GM23338 (cell line): ENCODE results near the gene S100A5. TPM values are rescaled to one million over a fixed set of nuclear protein-coding genes. Genes with fewer than 3 reads are reported as not detected.

ENCODE experiments used
- ATAC-seq: fragments of 200-7000 bp; cut with Tn5 transposase; 3 replicates; pipeline ENCODE4 v1.9.1; 2020
- DNase-seq: peaks from one replicate; pipeline ENCODE4 v3.0.0-alpha.2; 2015; ENCODE audit warnings: low spot score
- H2AFZ ChIP-seq: fragments of 200-600 bp; sonication (generic); 2 replicates; pipeline ENCODE4 v1.8.0; 2016; ENCODE audit warnings: antibody characterized with exemption, mild to moderate bottlenecking, moderate library complexity
- H3F3A ChIP-seq: fragments of 200-600 bp; sonication (generic); replicated peaks from 2 replicates; pipeline ENCODE4 v1.8.0; 2017; ENCODE audit warnings: antibody characterized with exemption, mixed run types, low read depth
- H3K27ac ChIP-seq: fragments of 200-600 bp; sonication (generic); 2 replicates; pipeline ENCODE4 v1.6.1; 2016; ENCODE audit warnings: low read depth
- H3K27me3 ChIP-seq: fragments of 200-600 bp; sonication (generic); 2 replicates; pipeline ENCODE4 v1.8.0; 2016; ENCODE audit warnings: mild to moderate bottlenecking, mixed run types, moderate library complexity; ENCODE audit not compliant: insufficient read depth
- H3K36me3 ChIP-seq: fragments of 200-600 bp; sonication (generic); 2 replicates; pipeline ENCODE4 v1.8.0; 2016; ENCODE audit warnings: mild to moderate bottlenecking; ENCODE audit not compliant: insufficient read depth
- H3K4me1 ChIP-seq: fragments of 200-600 bp; sonication (generic); 2 replicates; pipeline ENCODE4 v1.8.0; 2016; ENCODE audit warnings: mild to moderate bottlenecking, moderate library complexity; ENCODE audit not compliant: insufficient read depth
- H3K4me2 ChIP-seq: fragments of 200-600 bp; sonication (generic); 2 replicates; pipeline ENCODE4 v1.7.1; 2017; ENCODE audit warnings: mixed run types
- H3K4me3 ChIP-seq: fragments of 200-600 bp; sonication (generic); 2 replicates; pipeline ENCODE4 v1.6.1; 2016; ENCODE audit warnings: mixed run types
- H3K79me2 ChIP-seq: fragments of 200-600 bp; sonication (generic); replicated peaks from 2 replicates; pipeline ENCODE4 v1.8.0; 2017; ENCODE audit warnings: mild to moderate bottlenecking; ENCODE audit not compliant: insufficient read depth
- H3K9me2 ChIP-seq: fragments of 200-600 bp; sonication (generic); 2 replicates; pipeline ENCODE4 v1.8.0; 2017; ENCODE audit not compliant: insufficient read depth
- H4K20me1 ChIP-seq: fragments of 200-600 bp; sonication (generic); replicated peaks from 2 replicates; pipeline ENCODE4 v1.8.0; 2017; ENCODE audit warnings: mild to moderate bottlenecking; ENCODE audit not compliant: insufficient read depth
- H3K27ac Mint-ChIP-seq: 2 replicates; pipeline ENCODE4 v1.8.0; 2020; ENCODE audit warnings: inconsistent platforms, mild to moderate bottlenecking, moderate library complexity, mixed read lengths
- H3K27me3 Mint-ChIP-seq: 3 replicates; pipeline ENCODE4 v1.8.0; 2022; ENCODE audit warnings: low read depth, mild to moderate bottlenecking, moderate library complexity, mixed read lengths, inconsistent platforms; ENCODE audit not compliant: insufficient read depth, poor library complexity
- H3K36me3 Mint-ChIP-seq: 3 replicates; pipeline ENCODE4 v1.8.0; 2021; ENCODE audit warnings: low read depth, mild to moderate bottlenecking, inconsistent platforms, moderate library complexity, mixed read lengths
- H3K4me1 Mint-ChIP-seq: 3 replicates; pipeline ENCODE4 v1.8.0; 2020; ENCODE audit warnings: mild to moderate bottlenecking, inconsistent platforms, mixed read lengths
- H3K4me3 Mint-ChIP-seq: 3 replicates; pipeline ENCODE4 v1.8.0; 2021; ENCODE audit warnings: moderate library complexity, mild to moderate bottlenecking, inconsistent platforms, mixed read lengths
- H3K9me3 Mint-ChIP-seq: 3 replicates; pipeline ENCODE4 v1.8.0; 2020; ENCODE audit warnings: moderate library complexity, mild to moderate bottlenecking, inconsistent platforms, mixed read lengths
- CREB1 ChIP-seq: fragments of 250-450 bp; sonication (Bioruptor Pico); IDR thresholded peaks from 2 replicates; pipeline ENCODE4 v1.5.0; 2020; ENCODE audit warnings: low read depth, mild to moderate bottlenecking, moderate library complexity
- EZH2 ChIP-seq: fragments of 200-600 bp; sonication (generic); IDR thresholded peaks from one replicate; pipeline ENCODE4 v1.8.0; 2017; ENCODE audit warnings: antibody characterized with exemption, mild to moderate bottlenecking, low read depth; ENCODE audit not compliant: unreplicated experiment
- EZH2phosphoT487 ChIP-seq: fragments of 200-600 bp; sonication (generic); IDR thresholded peaks from one replicate; pipeline ENCODE4 v1.8.1; 2018; ENCODE audit warnings: antibody characterized with exemption; ENCODE audit not compliant: unreplicated experiment
- JUNB ChIP-seq: IDR thresholded peaks from one replicate; pipeline ENCODE4 v1.6.1; 2016; ENCODE audit warnings: antibody characterized with exemption; ENCODE audit not compliant: unreplicated experiment
- NANOG ChIP-seq: IDR thresholded peaks from 2 replicates; pipeline ENCODE4 v1.6.1; 2016; ENCODE audit warnings: antibody characterized with exemption, borderline replicate concordance
- POLR2AphosphoS5 ChIP-seq: IDR thresholded peaks from 2 replicates; pipeline ENCODE4 v1.6.1; 2016; ENCODE audit warnings: antibody characterized with exemption, low read depth
- STAT1 ChIP-seq: IDR thresholded peaks from one replicate; pipeline ENCODE4 v1.6.1; 2016; ENCODE audit warnings: antibody characterized with exemption; ENCODE audit not compliant: unreplicated experiment
- ZNF114 ChIP-seq: fragments of 250-450 bp; sonication (Bioruptor Pico); IDR thresholded peaks from 2 replicates; pipeline ENCODE4 v1.5.0; 2020; ENCODE audit warnings: mild to moderate bottlenecking, moderate library complexity
- ZNF331 ChIP-seq: fragments of 250-450 bp; sonication (Bioruptor Pico); IDR thresholded peaks from 2 replicates; pipeline ENCODE4 v1.5.0; 2020; ENCODE audit warnings: low read depth, mild to moderate bottlenecking, moderate library complexity
- polyA plus RNA-seq: library from polyadenylated mRNA; unstranded; fragments of >200 nt; fragmentation: Nextera tagmentation; extraction: Ambion mirVana; gene quantifications from 2 replicates; pipeline ENCODE4 v1.2.1, GENCODE V29; 2016
- total RNA-seq: library from RNA; depleted of rRNA; stranded (reverse); fragments of >200 nt; shearing (Covaris generic); gene quantifications from 2 replicates; pipeline ENCODE4 v1.2.3, GENCODE V29; 2014
- TF ChIP-seq, protein P1 (sequence below): IDR thresholded peaks from one replicate; pipeline ENCODE4 v1.6.1; 2018; ENCODE audit warnings: antibody characterized with exemption; ENCODE audit not compliant: unreplicated experiment
- TF ChIP-seq, protein P2 (sequence below): IDR thresholded peaks from 2 replicates; pipeline ENCODE4 v1.6.1; 2016; ENCODE audit warnings: antibody characterized with exemption
- TF ChIP-seq, protein P3 (sequence below), 2 experiments: fragments of 200-600 bp in 1 of 2; sonication (generic) in 1 of 2; conservative IDR thresholded peaks; 2 replicates each; pipeline versions ENCODE4 v1.5.1 to v1.6.1; 2016 to 2017; ENCODE audit warnings: antibody characterized with exemption in 2 of 2, low read depth in 2 of 2, mild to moderate bottlenecking in 2 of 2, moderate library complexity in 1 of 2
- TF ChIP-seq, protein P4 (sequence below): fragments of 250-450 bp; sonication (Bioruptor Pico); IDR thresholded peaks from 2 replicates; pipeline ENCODE4 v1.5.0; 2020; ENCODE audit warnings: mild to moderate bottlenecking, moderate library complexity

Gene S100A5
- total and polyA plus RNA-seq, 2 experiments from 2014 or later: 0.47 TPM; not detected in 1

DNA sequence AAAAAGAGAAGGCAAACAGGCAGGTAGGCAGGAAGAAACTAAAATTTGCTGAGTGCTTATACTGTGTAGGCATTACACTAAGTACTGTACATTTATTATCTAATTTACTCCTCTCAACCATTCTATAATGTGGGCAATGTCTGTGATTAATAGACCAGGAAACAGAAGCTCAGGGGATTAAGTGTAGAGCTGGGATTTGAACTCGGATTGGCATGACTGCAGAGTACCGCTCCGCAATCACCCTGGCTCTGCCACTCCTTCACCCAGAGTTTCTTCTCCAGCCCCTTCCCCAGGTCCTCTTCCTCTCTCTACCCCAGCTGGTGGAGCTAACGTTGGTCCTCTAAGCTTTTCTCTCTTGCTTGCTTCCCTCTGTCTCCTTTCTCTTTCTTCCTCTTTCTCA, 36.4 kb upstream of the S100A5 start:
- H3K4me3 ChIP-seq: no peak overlapping the region
- no peak overlapping the region for H3K27ac ChIP-seq
- Mint-ChIP-seq H3K27me3 (peaks cover 4% of the 10 kb centered on the region), H3K4me3 (no peak overlapping the region), H3K9me3 (peaks cover 23% of the 10 kb centered on the region; the same call in 2 of the 3 replicates), H3K36me3 (no peaks in the 10 kb centered on the region; the same call in 1 of the 3 replicates), H3K4me1 (peaks cover 13% of the 10 kb centered on the region), H3K27ac (no peak overlapping the region)
- no peaks in the 10 kb centered on the region for H3K36me3 ChIP-seq
- H3K27me3 ChIP-seq: no peaks in the 10 kb centered on the region
- H4K20me1 ChIP-seq: no peaks in the 10 kb centered on the region
- TF ChIP-seq ZNF114 (no peak), ZNF331 (CRISPR knock-in tag) (no peak), EZH2phosphoT487 (no peak), CREB1 (CRISPR knock-in tag) (no peak), NANOG (no peak), EZH2 (no peak), JUNB (no peak), STAT1 (no peak), POLR2AphosphoS5 (no peak)
- TF ChIP-seq, protein P1, sequence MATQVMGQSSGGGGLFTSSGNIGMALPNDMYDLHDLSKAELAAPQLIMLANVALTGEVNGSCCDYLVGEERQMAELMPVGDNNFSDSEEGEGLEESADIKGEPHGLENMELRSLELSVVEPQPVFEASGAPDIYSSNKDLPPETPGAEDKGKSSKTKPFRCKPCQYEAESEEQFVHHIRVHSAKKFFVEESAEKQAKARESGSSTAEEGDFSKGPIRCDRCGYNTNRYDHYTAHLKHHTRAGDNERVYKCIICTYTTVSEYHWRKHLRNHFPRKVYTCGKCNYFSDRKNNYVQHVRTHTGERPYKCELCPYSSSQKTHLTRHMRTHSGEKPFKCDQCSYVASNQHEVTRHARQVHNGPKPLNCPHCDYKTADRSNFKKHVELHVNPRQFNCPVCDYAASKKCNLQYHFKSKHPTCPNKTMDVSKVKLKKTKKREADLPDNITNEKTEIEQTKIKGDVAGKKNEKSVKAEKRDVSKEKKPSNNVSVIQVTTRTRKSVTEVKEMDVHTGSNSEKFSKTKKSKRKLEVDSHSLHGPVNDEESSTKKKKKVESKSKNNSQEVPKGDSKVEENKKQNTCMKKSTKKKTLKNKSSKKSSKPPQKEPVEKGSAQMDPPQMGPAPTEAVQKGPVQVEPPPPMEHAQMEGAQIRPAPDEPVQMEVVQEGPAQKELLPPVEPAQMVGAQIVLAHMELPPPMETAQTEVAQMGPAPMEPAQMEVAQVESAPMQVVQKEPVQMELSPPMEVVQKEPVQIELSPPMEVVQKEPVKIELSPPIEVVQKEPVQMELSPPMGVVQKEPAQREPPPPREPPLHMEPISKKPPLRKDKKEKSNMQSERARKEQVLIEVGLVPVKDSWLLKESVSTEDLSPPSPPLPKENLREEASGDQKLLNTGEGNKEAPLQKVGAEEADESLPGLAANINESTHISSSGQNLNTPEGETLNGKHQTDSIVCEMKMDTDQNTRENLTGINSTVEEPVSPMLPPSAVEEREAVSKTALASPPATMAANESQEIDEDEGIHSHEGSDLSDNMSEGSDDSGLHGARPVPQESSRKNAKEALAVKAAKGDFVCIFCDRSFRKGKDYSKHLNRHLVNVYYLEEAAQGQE: no peak
- TF ChIP-seq, protein P2, sequence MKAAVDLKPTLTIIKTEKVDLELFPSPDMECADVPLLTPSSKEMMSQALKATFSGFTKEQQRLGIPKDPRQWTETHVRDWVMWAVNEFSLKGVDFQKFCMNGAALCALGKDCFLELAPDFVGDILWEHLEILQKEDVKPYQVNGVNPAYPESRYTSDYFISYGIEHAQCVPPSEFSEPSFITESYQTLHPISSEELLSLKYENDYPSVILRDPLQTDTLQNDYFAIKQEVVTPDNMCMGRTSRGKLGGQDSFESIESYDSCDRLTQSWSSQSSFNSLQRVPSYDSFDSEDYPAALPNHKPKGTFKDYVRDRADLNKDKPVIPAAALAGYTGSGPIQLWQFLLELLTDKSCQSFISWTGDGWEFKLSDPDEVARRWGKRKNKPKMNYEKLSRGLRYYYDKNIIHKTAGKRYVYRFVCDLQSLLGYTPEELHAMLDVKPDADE: no peak
- TF ChIP-seq, protein P3, sequence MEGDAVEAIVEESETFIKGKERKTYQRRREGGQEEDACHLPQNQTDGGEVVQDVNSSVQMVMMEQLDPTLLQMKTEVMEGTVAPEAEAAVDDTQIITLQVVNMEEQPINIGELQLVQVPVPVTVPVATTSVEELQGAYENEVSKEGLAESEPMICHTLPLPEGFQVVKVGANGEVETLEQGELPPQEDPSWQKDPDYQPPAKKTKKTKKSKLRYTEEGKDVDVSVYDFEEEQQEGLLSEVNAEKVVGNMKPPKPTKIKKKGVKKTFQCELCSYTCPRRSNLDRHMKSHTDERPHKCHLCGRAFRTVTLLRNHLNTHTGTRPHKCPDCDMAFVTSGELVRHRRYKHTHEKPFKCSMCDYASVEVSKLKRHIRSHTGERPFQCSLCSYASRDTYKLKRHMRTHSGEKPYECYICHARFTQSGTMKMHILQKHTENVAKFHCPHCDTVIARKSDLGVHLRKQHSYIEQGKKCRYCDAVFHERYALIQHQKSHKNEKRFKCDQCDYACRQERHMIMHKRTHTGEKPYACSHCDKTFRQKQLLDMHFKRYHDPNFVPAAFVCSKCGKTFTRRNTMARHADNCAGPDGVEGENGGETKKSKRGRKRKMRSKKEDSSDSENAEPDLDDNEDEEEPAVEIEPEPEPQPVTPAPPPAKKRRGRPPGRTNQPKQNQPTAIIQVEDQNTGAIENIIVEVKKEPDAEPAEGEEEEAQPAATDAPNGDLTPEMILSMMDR (conservative IDR thresholded peaks at IDR 0.05; ENCODE audit: low read depth in 2 of 2): no peak
- TF ChIP-seq, protein P4, sequence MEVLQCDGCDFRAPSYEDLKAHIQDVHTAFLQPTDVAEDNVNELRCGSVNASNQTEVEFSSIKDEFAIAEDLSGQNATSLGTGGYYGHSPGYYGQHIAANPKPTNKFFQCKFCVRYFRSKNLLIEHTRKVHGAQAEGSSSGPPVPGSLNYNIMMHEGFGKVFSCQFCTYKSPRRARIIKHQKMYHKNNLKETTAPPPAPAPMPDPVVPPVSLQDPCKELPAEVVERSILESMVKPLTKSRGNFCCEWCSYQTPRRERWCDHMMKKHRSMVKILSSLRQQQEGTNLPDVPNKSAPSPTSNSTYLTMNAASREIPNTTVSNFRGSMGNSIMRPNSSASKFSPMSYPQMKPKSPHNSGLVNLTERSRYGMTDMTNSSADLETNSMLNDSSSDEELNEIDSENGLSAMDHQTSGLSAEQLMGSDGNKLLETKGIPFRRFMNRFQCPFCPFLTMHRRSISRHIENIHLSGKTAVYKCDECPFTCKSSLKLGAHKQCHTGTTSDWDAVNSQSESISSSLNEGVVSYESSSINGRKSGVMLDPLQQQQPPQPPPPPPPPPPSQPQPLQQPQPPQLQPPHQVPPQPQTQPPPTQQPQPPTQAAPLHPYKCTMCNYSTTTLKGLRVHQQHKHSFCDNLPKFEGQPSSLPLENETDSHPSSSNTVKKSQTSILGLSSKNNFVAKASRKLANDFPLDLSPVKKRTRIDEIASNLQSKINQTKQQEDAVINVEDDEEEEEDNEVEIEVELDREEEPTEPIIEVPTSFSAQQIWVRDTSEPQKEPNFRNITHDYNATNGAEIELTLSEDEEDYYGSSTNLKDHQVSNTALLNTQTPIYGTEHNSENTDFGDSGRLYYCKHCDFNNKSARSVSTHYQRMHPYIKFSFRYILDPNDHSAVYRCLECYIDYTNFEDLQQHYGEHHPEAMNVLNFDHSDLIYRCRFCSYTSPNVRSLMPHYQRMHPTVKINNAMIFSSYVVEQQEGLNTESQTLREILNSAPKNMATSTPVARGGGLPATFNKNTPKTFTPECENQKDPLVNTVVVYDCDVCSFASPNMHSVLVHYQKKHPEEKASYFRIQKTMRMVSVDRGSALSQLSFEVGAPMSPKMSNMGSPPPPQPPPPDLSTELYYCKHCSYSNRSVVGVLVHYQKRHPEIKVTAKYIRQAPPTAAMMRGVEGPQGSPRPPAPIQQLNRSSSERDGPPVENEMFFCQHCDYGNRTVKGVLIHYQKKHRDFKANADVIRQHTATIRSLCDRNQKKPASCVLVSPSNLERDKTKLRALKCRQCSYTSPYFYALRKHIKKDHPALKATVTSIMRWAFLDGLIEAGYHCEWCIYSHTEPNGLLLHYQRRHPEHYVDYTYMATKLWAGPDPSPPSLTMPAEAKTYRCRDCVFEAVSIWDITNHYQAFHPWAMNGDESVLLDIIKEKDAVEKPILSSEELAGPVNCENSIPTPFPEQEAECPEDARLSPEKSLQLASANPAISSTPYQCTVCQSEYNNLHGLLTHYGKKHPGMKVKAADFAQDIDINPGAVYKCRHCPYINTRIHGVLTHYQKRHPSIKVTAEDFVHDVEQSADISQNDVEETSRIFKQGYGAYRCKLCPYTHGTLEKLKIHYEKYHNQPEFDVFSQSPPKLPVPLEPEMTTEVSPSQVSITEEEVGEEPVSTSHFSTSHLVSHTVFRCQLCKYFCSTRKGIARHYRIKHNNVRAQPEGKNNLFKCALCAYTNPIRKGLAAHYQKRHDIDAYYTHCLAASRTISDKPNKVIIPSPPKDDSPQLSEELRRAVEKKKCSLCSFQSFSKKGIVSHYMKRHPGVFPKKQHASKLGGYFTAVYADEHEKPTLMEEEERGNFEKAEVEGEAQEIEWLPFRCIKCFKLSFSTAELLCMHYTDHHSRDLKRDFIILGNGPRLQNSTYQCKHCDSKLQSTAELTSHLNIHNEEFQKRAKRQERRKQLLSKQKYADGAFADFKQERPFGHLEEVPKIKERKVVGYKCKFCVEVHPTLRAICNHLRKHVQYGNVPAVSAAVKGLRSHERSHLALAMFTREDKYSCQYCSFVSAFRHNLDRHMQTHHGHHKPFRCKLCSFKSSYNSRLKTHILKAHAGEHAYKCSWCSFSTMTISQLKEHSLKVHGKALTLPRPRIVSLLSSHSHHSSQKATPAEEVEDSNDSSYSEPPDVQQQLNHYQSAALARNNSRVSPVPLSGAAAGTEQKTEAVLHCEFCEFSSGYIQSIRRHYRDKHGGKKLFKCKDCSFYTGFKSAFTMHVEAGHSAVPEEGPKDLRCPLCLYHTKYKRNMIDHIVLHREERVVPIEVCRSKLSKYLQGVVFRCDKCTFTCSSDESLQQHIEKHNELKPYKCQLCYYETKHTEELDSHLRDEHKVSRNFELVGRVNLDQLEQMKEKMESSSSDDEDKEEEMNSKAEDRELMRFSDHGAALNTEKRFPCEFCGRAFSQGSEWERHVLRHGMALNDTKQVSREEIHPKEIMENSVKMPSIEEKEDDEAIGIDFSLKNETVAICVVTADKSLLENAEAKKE (CRISPR knock-in tag): no peak
- no peak for ATAC-seq
- H3K9me2 ChIP-seq: no peaks in the 10 kb centered on the region
- peaks cover 6% of the 10 kb centered on the region; the same call in 1 of the 2 replicates for H3K4me1 ChIP-seq
- no peak for DNase-seq
- H3K79me2 ChIP-seq: no peaks in the 10 kb centered on the region
- H3K4me2 ChIP-seq: no peak overlapping the region
- H2AFZ ChIP-seq: peak overlapping the region; percentile 14; the same call in 1 of the 2 replicates
- no peaks in the 10 kb centered on the region for H3F3A ChIP-seq
